ENCODE measurements around the gene FCN3. TPM values are rescaled to one million over a fixed set of nuclear protein-coding genes. Genes with fewer than 3 reads are reported as not detected.
A peak's percentile ranks its signal among the peaks of the same experiment; 100 is the strongest.

Gene FCN3
- total RNA-seq, 4 donors from 2014 or later = 2.9 to 16.6 (median 10.5) TPM

GRCh38 chr1:27380224-27380623 lies 5.6 kb upstream of the FCN3 start:
- H3K9me3 ChIP-seq = no peaks in the 10 kb centered on the region
- no peaks in the 10 kb centered on the region for H3K36me3 ChIP-seq
- no peak overlapping the region for H3K27ac ChIP-seq (replicated peaks in 1 of 4)
- DNase-seq (ENCODE audit: extremely low spot score) = no peak
- H3K27me3 ChIP-seq = peaks cover 0 to 19% (median 4%) of the 10 kb centered on the region in 4 donors
- 100% methylated on average over 2 of the region's 4 CpGs for WGBS
- H3K4me3 ChIP-seq = no peak overlapping the region
- no peak for TF ChIP-seq EP300 (IDR thresholded peaks at IDR 0.05)
- TF ChIP-seq, protein P1, sequence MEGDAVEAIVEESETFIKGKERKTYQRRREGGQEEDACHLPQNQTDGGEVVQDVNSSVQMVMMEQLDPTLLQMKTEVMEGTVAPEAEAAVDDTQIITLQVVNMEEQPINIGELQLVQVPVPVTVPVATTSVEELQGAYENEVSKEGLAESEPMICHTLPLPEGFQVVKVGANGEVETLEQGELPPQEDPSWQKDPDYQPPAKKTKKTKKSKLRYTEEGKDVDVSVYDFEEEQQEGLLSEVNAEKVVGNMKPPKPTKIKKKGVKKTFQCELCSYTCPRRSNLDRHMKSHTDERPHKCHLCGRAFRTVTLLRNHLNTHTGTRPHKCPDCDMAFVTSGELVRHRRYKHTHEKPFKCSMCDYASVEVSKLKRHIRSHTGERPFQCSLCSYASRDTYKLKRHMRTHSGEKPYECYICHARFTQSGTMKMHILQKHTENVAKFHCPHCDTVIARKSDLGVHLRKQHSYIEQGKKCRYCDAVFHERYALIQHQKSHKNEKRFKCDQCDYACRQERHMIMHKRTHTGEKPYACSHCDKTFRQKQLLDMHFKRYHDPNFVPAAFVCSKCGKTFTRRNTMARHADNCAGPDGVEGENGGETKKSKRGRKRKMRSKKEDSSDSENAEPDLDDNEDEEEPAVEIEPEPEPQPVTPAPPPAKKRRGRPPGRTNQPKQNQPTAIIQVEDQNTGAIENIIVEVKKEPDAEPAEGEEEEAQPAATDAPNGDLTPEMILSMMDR (IDR thresholded peaks at IDR 0.05) = no peak
- intact Hi-C loops (cut with DNase I) = loop anchor here (10.0 kb wide), 1 partner anchor 45 kb away; no protein-coding TSS in a partner anchor
- H3K4me1 ChIP-seq = peaks cover 5 to 10% (median 7%) of the 10 kb centered on the region in 4 donors

DNA sequence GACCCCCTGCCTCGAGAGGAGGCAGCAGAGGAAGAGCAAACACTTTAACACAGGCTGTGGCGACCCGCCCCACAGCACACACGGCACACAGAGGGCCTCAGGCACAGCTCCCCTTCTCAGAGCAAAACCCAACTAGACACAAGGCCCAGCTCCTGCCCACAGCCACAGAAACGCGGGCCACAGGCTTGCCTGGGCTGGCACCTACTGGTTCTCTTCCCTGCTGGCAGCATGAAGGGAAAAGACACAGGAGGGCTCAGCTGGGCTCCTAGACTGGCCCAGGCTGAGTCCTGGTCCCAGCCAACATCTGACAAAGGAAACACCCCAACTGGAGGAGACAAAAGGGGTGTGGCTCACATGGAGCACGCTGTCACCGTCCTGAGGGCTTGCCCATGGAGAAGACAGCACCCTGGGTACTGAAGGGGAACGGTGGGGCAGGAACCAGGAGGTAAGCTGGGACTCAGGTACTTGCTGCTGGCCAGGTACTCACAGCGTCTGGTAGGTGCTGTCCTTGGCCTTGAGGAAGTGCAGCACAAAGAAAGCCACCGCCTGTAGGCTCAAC lies 5.0 kb upstream of the FCN3 start:
- intact Hi-C loops (cut with DNase I) = loop anchor here (10.0 kb wide), 1 partner anchor 45 kb away; no protein-coding TSS in a partner anchor
- TF ChIP-seq POLR2A (IDR thresholded peaks at IDR 0.05; ENCODE audit: low read depth) = no peak
- TF ChIP-seq EP300 (IDR thresholded peaks at IDR 0.05) = no peak
- TF ChIP-seq, protein P1 (IDR thresholded peaks at IDR 0.05) = no peak
- no peak for TF ChIP-seq POLR2AphosphoS5 (IDR thresholded peaks at IDR 0.05)
- no peak overlapping the region for H3K4me3 ChIP-seq
- H3K4me1 ChIP-seq = peaks cover 5 to 10% (median 7%) of the 10 kb centered on the region in 4 donors
- H3K36me3 ChIP-seq = no peaks in the 10 kb centered on the region
- 70% methylated on average over 2 of the region's 11 CpGs for WGBS
- no peaks in the 10 kb centered on the region for H3K9me3 ChIP-seq
- no peak for DNase-seq (ENCODE audit: extremely low spot score)
- no peak overlapping the region for H3K27ac ChIP-seq (replicated peaks in 1 of 4)
- H3K27me3 ChIP-seq = peaks cover 0 to 19% (median 4%) of the 10 kb centered on the region in 4 donors

GRCh38 chr1:27377760-27378495 lies 3.3 kb upstream of the FCN3 start:
- Histone ChIP-seq H3K27ac (replicated peaks in 1 of 4) (no peak overlapping the region), H3K4me3 (no peak overlapping the region), H3K4me1 (peaks cover under 1 to 8% (median 2%) of the 10 kb centered on the region in 4 donors), H3K36me3 (no peaks in the 10 kb centered on the region), H3K27me3 (peaks cover 0 to 10% (median 1%) of the 10 kb centered on the region in 4 donors), H3K9me3 (no peaks in the 10 kb centered on the region)
- no peak for TF ChIP-seq POLR2AphosphoS5 (IDR thresholded peaks at IDR 0.05)
- DNase-seq (ENCODE audit: extremely low spot score) = no peak
- intact Hi-C loops (cut with DNase I) = no loop called here
- WGBS = 79% methylated on average over 12 of the region's 12 CpGs

GRCh38 chr1:27372808-27373690 lies 1.6 kb downstream of the FCN3 start:
- DNase-seq (ENCODE audit: extremely low spot score) = no peak
- 88% methylated on average over 8 of the region's 11 CpGs for WGBS
- Histone ChIP-seq H3K4me3 (no peak overlapping the region), H3K27ac (replicated peaks in 1 of 4) (no peak overlapping the region), H3K9me3 (no peaks in the 10 kb centered on the region), H3K36me3 (no peaks in the 10 kb centered on the region), H3K27me3 (no peaks in the 10 kb centered on the region), H3K4me1 (peaks cover 8 to 23% (median 13%) of the 10 kb centered on the region in 4 donors)
- intact Hi-C loops (cut with DNase I) = no loop called here
- TF ChIP-seq POLR2AphosphoS5 (IDR thresholded peaks at IDR 0.05) (no peak), EP300 (IDR thresholded peaks at IDR 0.05) (no peak), POLR2A (IDR thresholded peaks at IDR 0.05; ENCODE audit: low read depth) (no peak)
- TF ChIP-seq, protein P1 (IDR thresholded peaks at IDR 0.05) = peak in 1 of 3 experiments; percentile 6
